ENCODE measurements around the gene CAPZB. TPM values are rescaled to one million over a fixed set of nuclear protein-coding genes. Genes with fewer than 3 reads are reported as not detected.

CAPZB gene
- polyA plus RNA-seq, 2 of the 4 experiments (the other 2 are of a cell fraction): 133 to 296 TPM

GRCh38 chr1:19465650-19466049, 19.7 kb downstream of the CAPZB start:
- DNase-seq (ENCODE audit: low read depth in 1 of 2, low spot score in 1 of 2) (no peak), FAIRE-seq (no peak), ATAC-seq (no peak)
- Histone ChIP-seq H3K9me3 (no peaks in the 10 kb centered on the region), H3K4me3 (no peak overlapping the region), H3K4me2 (no peak overlapping the region), H3K4me1 (peaks cover 33% of the 10 kb centered on the region), H3K27ac (no peak overlapping the region)
- ChIA-PET CTCF (interaction anchor here (1.1 to 1.7 kb wide), 4 partner anchors 10 to 183 kb away, joined by 3 to 5 read pairs (median 4); no protein-coding TSS in a partner anchor), POLR2A (no interaction called here)
- TF ChIP-seq, protein P1, sequence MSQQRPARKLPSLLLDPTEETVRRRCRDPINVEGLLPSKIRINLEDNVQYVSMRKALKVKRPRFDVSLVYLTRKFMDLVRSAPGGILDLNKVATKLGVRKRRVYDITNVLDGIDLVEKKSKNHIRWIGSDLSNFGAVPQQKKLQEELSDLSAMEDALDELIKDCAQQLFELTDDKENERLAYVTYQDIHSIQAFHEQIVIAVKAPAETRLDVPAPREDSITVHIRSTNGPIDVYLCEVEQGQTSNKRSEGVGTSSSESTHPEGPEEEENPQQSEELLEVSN (IDR thresholded peaks at IDR 0.05; ENCODE audit: borderline replicate concordance, low read depth): no peak
- TF ChIP-seq EP300 (IDR thresholded peaks at IDR 0.05) (no peak), ZSCAN20 (CRISPR knock-in tag; IDR thresholded peaks at IDR 0.05) (no peak), RAD21 (conservative IDR thresholded peaks at IDR 0.05 in 1 of 2, IDR thresholded peaks at IDR 0.05 in 1 of 2) (no peak), HOXA7 (CRISPR knock-in tag; IDR thresholded peaks at IDR 0.05) (no peak), MAFK (IDR thresholded peaks at IDR 0.05; ENCODE audit: partially characterized antibody) (no peak), BHLHE40 (IDR thresholded peaks at IDR 0.05; ENCODE audit: low read depth, low read length) (no peak), HOXB13 (CRISPR knock-in tag; IDR thresholded peaks at IDR 0.05; ENCODE audit: low read depth) (no peak)
- WGBS (ENCODE audit: missing lambda C conversion rate): 89% methylated on average over 4 of the region's 4 CpGs

GRCh38 chr1:19465123-19465522, 20.2 kb downstream of the CAPZB start:
- Histone ChIP-seq H3K4me1 (peaks cover 33% of the 10 kb centered on the region), H3K4me3 (no peak overlapping the region), H3K9me3 (no peaks in the 10 kb centered on the region), H3K27ac (no peak overlapping the region), H3K4me2 (no peak overlapping the region)
- FAIRE-seq (no peak), DNase-seq (ENCODE audit: low read depth in 1 of 2, low spot score in 1 of 2) (no peak), ATAC-seq (no peak)
- WGBS (ENCODE audit: missing lambda C conversion rate): 69% methylated on average over 2 of the region's 2 CpGs
- ChIA-PET POLR2A (no interaction called here), CTCF (interaction anchor here (1.1 to 1.7 kb wide), 2 partner anchors 9 to 13 kb away, joined by 4 to 5 read pairs; no protein-coding TSS in a partner anchor)
- no peak for TF ChIP-seq POLR2AphosphoS2 (conservative IDR thresholded peaks at IDR 0.05; ENCODE audit: low read length)
- no peak for TF ChIP-seq HMGXB4 (CRISPR knock-in tag; IDR thresholded peaks at IDR 0.05; ENCODE audit: borderline replicate concordance)
- no peak for TF ChIP-seq BCL3 (IDR thresholded peaks at IDR 0.05)
- no peak for TF ChIP-seq MAZ (IDR thresholded peaks at IDR 0.05; ENCODE audit: borderline replicate concordance, low read depth, low read length)
- no peak for TF ChIP-seq KDM5A (IDR thresholded peaks at IDR 0.05)
- no peak for TF ChIP-seq SREBF2 (IDR thresholded peaks at IDR 0.05)
- TF ChIP-seq, protein P2, sequence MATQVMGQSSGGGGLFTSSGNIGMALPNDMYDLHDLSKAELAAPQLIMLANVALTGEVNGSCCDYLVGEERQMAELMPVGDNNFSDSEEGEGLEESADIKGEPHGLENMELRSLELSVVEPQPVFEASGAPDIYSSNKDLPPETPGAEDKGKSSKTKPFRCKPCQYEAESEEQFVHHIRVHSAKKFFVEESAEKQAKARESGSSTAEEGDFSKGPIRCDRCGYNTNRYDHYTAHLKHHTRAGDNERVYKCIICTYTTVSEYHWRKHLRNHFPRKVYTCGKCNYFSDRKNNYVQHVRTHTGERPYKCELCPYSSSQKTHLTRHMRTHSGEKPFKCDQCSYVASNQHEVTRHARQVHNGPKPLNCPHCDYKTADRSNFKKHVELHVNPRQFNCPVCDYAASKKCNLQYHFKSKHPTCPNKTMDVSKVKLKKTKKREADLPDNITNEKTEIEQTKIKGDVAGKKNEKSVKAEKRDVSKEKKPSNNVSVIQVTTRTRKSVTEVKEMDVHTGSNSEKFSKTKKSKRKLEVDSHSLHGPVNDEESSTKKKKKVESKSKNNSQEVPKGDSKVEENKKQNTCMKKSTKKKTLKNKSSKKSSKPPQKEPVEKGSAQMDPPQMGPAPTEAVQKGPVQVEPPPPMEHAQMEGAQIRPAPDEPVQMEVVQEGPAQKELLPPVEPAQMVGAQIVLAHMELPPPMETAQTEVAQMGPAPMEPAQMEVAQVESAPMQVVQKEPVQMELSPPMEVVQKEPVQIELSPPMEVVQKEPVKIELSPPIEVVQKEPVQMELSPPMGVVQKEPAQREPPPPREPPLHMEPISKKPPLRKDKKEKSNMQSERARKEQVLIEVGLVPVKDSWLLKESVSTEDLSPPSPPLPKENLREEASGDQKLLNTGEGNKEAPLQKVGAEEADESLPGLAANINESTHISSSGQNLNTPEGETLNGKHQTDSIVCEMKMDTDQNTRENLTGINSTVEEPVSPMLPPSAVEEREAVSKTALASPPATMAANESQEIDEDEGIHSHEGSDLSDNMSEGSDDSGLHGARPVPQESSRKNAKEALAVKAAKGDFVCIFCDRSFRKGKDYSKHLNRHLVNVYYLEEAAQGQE (IDR thresholded peaks at IDR 0.05): no peak
- TF ChIP-seq TFCP2L1 (CRISPR knock-in tag; IDR thresholded peaks at IDR 0.05): no peak
- no peak for TF ChIP-seq JUNB (IDR thresholded peaks at IDR 0.05)
- no peak for TF ChIP-seq SMC3 (IDR thresholded peaks at IDR 0.05)
- no peak for TF ChIP-seq ZFP36 (IDR thresholded peaks at IDR 0.05; ENCODE audit: borderline replicate concordance, partially characterized antibody)
- TF ChIP-seq PHF8 (IDR thresholded peaks at IDR 0.05; ENCODE audit: borderline replicate concordance, low read depth): no peak
- TF ChIP-seq NFE2L2 (conservative IDR thresholded peaks at IDR 0.05; ENCODE audit: low read length): no peak
- no peak for TF ChIP-seq CHD2 (IDR thresholded peaks at IDR 0.05; ENCODE audit: low read length, partially characterized antibody)
- TF ChIP-seq HOXB13 (CRISPR knock-in tag; IDR thresholded peaks at IDR 0.05; ENCODE audit: low read depth): no peak
- TF ChIP-seq, protein P3, sequence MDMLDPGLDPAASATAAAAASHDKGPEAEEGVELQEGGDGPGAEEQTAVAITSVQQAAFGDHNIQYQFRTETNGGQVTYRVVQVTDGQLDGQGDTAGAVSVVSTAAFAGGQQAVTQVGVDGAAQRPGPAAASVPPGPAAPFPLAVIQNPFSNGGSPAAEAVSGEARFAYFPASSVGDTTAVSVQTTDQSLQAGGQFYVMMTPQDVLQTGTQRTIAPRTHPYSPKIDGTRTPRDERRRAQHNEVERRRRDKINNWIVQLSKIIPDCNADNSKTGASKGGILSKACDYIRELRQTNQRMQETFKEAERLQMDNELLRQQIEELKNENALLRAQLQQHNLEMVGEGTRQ (IDR thresholded peaks at IDR 0.05): no peak

Data from A549 (cell line).